Tibial nerve (tissue), 4 donors: Measurements from ENCODE around the gene SUGCT.

Experiments used
- EP300 ChIP-seq, 2 donors: sonication (generic); formaldehyde crosslinking; IDR thresholded peaks; one replicate each; pipeline ENCODE4 v1.6.1; 2017; ENCODE audit warnings: antibody characterized with exemption in 2 of 2, mild to moderate bottlenecking in 1 of 2
- POLR2A ChIP-seq, 2 donors: fragments of 450-650 bp; IDR thresholded peaks; one replicate each; pipeline ENCODE4 v1.6.1; 2017; ENCODE audit warnings: antibody characterized with exemption in 2 of 2, mild to moderate bottlenecking in 2 of 2, moderate library complexity in 2 of 2
- TF ChIP-seq, protein P1 (sequence below), 5 experiments: fragments of 200-600 bp in 3 of 5; fragments of 450-650 bp in 2 of 5; sonication (generic) in 3 of 5; IDR thresholded peaks; one replicate each; pipeline ENCODE4 v1.5.1; 2016 to 2019; ENCODE audit warnings: antibody characterized with exemption in 5 of 5, mild to moderate bottlenecking in 3 of 5, moderate library complexity in 2 of 5

GRCh38 chr7:40200791-40201190 is 66.0 kb downstream of the SUGCT start:
- TF ChIP-seq, protein P1, sequence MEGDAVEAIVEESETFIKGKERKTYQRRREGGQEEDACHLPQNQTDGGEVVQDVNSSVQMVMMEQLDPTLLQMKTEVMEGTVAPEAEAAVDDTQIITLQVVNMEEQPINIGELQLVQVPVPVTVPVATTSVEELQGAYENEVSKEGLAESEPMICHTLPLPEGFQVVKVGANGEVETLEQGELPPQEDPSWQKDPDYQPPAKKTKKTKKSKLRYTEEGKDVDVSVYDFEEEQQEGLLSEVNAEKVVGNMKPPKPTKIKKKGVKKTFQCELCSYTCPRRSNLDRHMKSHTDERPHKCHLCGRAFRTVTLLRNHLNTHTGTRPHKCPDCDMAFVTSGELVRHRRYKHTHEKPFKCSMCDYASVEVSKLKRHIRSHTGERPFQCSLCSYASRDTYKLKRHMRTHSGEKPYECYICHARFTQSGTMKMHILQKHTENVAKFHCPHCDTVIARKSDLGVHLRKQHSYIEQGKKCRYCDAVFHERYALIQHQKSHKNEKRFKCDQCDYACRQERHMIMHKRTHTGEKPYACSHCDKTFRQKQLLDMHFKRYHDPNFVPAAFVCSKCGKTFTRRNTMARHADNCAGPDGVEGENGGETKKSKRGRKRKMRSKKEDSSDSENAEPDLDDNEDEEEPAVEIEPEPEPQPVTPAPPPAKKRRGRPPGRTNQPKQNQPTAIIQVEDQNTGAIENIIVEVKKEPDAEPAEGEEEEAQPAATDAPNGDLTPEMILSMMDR (IDR thresholded peaks at IDR 0.05): no peak
- TF ChIP-seq POLR2A (IDR thresholded peaks at IDR 0.05) (no peak), EP300 (IDR thresholded peaks at IDR 0.05) (no peak)
